GM21367 (cell line): ENCODE measurements around the gene MFGE8.

Source experiments
- ATAC-seq: cut with Tn5 transposase; IDR thresholded peaks from one replicate; pipeline ENCODE4 v1.9.1; 2021; ENCODE audit not compliant: unreplicated experiment

The MFGE8 gene

DNA sequence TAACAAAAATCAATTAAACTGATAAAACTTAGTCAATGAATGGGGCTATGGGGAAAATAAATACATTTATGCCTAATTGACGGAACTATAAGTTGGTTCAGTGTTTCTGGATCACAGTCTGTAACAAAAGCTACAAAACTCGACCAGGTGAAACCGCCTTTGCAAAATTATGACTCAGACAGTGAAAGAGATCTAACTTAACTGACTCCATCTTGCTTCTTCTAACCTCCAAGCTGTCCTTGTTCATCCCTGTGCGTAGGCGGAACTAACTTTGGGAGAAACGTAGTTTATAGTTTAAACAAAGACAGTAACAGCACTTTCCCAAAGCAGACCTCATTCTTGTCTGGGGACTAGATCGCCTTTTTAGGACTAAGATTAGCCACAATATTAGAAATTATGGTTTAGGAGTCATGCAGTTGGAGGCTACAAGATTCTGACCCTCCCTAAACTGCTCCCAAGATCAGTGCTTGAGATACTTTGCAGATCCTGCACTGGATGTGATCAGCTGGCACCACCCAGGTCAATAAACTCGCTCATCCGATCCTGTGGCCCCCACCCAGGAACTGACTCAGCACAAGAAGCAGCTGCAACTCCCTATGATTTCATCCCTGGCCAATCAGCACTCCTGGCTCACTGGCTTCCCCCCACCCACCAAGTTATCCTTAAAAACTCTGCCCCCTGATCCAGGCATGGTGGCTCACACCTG is 7.2 kb upstream of the MFGE8 start:
- ATAC-seq: no peak

DNA sequence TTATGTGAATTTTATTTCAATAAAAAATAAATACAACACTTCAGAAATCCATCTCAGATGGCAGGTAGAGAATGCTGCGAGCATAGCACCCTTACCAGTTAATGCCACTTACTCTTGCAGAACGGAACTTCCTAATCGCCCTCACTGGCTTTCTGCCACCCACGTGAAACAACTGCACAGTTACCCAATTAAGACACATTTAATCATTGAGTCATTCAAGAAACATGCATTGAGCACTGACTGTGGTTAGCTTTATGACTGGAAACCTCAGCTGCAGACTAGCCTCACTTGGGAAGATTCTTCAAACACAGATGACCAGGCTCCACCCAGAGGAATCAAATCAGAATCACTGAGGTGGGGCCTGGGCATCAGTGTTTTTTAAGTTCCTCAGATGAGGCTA is 5.6 kb upstream of the MFGE8 start:
- no peak for ATAC-seq

- no peak for ATAC-seq
These were observed 4.6 kb upstream of the MFGE8 start for GRCh38 chr15:88917760-88918159.

GRCh38 chr15:88915354-88915753 is 2.2 kb upstream of the MFGE8 start:
- ATAC-seq: no peak

- no peak for ATAC-seq
These were observed 631 bp upstream of the MFGE8 start for GRCh38 chr15:88913850-88914169.

- no peak for ATAC-seq
These were observed 668 bp downstream of the MFGE8 start for GRCh38 chr15:88912500-88912921.

GRCh38 chr15:88911766-88912118 is 1.4 kb downstream of the MFGE8 start:
- ATAC-seq: no peak

DNA sequence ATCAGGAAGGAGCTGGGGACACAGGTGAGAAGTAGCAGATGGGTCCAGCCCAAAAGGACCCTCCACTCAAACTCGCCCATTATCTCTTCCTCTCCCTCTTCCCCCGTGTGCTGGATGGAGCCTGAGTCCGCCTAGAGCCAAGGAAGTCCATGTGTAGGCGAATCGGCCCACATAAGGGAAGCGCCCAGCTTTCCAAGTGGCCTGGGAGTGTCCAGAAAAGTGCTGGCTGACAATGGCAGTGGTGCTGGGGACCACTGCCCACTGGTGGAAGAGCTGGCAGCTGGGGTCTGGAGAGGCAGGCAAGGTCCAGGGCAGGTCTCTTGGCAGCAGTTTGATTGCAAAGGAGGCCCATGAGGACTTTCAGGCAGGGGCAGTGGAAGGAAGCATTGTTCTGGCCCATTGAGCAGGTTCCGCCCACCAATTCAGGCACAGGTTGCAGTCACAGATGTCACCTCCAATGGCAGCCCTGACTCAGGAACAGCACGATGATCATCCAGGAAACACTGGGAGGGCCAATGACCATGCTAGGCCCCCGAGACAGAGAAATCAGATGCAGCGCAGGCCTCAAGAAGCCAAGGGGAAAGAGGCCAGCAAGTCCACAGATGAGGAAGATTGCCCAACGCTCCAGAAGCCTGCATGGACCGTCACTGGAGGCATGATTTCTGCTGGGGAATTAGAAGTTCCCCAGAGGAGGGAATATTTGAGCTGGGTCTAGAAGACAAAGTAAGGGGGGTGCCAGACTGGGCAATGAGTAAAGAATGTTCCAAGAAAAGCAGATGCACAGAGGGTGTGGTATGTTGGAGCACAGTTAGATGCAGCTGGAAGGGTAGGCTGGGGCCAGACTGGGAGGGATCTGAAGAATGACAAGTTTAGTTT is 3.0 kb downstream of the MFGE8 start:
- no peak for ATAC-seq

DNA sequence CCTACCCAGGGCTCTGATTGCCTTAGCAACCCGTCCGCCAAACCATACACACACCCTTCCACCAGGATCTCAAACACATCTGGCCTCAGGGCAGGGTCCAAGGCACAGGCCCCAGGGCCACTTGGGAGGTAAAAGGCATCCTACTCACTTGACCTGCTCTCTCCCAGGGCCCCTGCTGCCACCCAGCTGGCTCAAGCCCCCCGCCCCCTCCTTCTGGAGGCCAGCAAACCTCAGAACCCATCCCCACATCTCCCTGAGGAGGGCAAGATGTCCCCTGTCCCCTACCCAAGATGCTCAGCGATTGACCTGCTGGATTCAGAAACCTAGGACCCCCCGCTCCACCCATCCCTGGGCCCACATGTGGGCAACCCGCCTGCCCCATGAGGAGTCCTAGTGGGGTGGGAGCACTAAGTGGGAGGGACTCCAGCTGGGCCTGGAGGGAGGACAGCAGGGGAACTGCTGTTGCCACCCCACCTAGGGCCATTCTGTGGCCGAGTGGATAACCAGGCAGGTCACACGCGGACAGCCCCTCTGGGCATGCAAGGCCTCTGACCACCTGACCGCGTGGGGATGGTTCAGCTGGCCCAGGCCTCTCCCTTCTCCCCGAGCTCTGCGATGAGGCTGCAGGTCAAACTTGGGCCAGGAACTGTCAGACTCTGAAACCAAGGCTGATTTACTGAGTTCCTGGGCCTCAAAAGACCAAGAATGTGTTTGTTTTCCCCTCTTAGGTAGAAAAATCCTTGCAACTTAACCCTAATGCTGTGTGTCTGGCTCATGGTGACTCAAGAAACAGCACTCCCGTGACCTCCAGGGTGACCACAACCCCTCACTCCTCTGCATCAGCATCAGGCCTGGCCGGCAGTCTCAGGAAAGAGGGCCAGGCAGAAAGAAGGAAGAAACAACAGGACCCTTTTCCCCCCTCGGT is 4.2 kb downstream of the MFGE8 start:
- ATAC-seq: no peak

GRCh38 chr15:88908123-88908522 is 5.1 kb downstream of the MFGE8 start:
- no peak for ATAC-seq

- no peak for ATAC-seq
These were observed 6.1 kb downstream of the MFGE8 start for GRCh38 chr15:88907111-88907510.

DNA sequence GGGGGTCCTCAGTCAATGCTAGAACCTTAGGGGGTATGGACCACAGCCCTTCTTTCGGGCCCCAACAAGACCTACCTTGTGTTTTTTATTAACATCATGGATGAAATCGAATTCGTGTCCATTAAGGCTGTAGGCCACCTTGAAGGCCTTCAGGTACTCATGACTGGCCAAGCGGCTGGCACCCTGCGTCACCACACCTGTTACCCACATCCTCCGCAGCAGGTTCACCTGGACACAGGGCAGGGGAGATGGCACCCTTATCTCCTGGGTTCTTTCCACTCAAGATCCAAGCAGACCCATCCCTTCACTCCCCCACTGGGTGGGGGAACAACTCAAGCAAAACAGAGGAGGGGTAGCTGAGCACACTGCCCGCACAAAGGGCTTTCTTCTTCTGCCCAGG is 6.6 kb downstream of the MFGE8 start:
- no peak for ATAC-seq

GRCh38 chr15:88906130-88906529 is 7.0 kb downstream of the MFGE8 start:
- no peak for ATAC-seq

GRCh38 chr15:88905576-88905975 is 7.6 kb downstream of the MFGE8 start:
- ATAC-seq: no peak

DNA sequence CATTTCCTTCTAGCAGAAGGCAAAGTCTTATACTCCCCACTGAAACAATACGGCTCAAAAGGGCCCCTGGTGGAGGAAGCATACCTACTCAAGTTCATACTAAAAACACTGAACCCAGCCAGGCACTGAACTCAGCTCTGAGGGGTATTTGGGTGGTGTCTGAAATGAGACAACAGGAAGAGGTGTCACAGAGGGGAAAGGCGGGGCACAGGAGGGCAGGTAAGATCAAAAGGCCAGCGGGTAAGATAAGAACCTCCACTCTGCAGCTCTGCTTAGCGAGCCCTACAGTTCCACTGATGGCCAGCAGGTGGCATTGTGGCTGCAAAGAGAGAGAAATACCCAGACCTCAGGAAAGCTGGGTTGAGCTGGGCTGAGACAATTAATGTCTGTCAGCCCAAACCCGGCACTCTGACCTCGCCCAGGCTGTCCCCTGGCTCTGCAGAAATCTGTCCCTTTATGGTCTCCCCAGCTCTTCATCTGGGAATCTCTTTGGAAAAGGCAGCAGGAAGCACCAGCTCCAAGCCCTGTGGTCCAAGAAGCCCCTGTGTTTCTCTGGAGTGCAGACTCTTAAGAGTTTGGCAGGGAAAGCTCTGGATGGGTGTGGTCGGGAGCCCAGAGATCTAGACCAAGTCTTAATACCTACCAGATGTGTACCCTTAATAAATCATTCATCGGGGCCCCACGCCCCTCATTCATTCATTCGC is 8.4 kb downstream of the MFGE8 start:
- ATAC-seq: peak; percentile 90

DNA sequence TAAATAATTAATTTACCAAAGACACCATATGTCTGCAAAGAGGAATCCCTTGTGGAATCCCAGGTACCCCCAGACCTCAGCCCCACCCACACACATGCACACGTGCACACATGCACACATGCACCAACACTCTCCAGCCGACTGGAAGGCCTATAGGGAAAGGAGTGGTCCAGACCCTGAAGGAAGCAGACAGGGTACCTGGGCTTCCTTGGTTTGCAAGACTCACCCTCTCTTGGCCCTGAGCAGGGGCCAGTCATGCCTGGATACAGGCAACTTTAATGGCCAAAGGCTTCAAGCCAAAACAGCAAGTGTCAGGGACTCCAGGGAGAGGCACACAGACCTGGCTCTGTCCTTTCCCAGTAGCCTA is 8.9 kb downstream of the MFGE8 start:
- ATAC-seq: no peak

DNA sequence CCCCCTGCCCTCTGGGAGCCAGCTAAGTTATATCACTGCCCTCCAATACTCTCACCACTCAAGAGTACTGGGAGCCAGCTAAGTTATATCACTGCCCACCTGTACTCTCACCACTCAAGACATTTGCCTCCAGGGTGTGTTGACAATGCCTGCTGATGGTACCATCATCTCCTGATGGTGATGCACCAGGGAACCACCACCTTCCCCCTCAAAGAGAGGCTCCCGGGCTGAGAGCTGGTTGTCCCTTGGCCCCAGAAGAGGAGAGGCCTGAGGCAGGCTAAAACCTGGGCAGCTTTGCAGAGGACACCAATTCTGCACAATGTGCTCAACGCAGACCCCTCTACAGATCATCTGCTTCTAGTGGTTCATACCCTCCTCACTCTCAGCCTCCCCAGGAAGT is 10.3 kb downstream of the MFGE8 start:
- ATAC-seq: no peak

DNA sequence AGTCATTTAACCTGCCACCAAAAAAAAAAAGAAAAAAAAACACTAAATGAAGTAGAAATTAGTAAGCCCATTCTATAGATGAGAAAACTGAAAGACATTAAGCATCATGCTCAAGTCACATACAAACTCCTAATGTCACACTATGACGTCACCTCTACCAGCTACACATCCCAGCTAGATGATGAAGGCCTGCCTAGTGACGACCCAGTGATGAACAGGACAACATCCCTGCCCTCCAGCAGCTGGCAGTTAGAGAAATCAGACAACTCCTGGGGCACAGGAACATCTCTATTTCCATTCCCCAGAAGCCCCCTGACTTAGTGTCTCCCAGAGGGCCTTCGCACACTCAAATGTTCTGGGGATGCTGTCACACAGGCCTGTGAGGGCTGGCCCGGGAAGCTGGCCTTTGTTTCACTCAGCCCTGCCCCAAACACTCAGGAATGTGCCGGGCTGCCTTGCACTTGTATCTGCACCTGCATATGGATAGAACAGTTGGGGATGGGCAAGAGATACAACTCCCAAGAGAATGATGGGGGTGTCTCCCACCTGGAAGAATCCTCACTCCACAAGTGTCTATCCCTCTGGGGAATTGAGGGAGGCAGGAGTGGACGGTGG is 10.9 kb downstream of the MFGE8 start:
- no peak for ATAC-seq

- ATAC-seq: no peak
These were observed 11.5 kb downstream of the MFGE8 start for GRCh38 chr15:88901508-88902220.

DNA sequence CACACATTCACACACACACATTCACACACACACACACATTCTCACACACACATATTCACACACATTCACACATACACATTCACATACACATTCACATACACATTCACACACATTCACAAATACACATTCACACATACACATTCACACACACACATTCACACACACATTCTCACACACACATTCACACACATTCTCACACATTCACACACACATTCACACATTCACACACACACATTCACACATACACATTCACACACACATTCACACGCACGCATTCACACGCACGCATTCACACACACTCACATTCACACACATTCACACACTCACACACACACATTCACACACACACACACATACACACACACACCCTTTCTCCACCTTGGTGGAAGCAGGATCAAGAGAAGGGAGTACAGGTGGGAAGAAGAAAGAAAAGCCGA is 12.2 kb downstream of the MFGE8 start:
- ATAC-seq: no peak
